HG03457 (cell line): Measurements from ENCODE around the gene TRIM75.
"Not testable (repeated sequence)": the region's sequence is repeated elsewhere in the genome, so short reads cannot be mapped to it uniquely, and the experiment has no call there.

Experiments used
- ATAC-seq: cut with Tn5 transposase; IDR thresholded peaks from one replicate; pipeline ENCODE4 v1.9.1; 2021; ENCODE audit warnings: moderate number of reproducible peaks; ENCODE audit not compliant: unreplicated experiment

The TRIM75 gene

DNA sequence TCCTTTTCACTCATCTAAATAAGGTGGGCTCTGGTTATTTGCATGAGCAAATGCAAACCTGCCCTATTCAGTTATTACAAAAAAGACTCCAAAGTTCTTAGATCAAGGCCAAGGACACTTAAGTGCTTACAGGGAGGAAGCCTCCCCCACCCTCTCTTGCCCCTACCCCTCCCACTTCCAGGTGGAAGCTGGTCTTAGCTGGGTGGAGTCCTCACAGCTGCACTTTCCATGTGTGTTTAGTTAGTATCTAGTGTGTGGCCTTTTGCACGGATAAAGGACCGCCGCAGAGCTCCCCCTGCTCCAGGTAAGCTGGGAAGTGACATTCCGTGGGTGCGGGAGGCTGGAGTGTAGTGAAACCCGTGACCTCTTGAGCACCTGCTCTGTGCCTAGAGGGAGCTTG lies at the start of gene TRIM75:
TSS of gene TRIM75 (plus strand) at position 222 of the 400 bp plus-strand sequence. CDS start 5,282 bp downstream, outside the sequence.
- no peak for ATAC-seq

DNA sequence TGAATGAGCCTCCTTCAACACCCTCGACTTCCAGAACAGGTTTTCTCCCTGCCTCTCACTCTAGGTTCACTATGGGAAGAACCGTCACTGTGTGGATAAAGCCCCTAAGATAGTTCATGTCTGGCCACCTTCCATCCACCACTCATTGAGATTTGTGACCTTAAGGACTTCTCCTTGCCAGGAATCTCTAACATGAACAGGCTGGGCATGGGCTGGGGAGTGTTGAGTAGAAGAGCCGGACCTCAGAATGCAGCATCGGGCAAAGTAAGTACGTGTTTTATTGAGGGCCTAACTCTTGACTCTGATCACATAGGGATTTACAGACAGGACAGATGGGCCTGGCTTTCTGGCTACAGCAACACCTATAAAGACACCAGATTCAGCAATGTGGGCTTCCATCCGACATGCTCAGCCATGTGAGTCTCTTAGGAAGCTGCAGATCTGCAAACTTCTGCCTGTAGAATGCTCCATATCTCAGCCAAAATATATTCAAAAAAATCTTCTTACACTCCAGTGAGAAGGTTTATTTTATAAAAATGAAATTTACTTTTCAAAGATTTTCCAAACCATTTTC lies 48.2 kb upstream of the TRIM75 start:
- ATAC-seq = no peak

DNA sequence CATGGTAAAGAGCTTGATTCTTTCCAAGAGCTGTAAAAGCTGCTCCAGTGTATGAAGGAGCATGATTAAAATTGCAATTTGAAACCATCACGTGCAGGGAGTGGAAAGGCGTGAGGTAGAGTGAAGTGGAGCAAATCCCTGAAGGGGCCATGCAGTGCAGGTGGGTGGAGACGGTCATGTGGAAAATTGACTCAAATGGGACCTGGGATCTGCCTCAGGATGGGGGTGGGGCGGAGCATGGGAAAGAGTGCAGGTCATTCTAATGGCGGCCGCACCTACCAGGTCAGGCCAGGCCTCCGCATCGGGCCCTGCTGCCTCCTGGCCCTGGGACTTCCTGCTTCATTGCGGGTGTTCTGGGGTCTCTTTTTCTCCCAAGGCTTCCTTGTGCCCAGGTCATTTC lies 47.2 kb upstream of the TRIM75 start:
- ATAC-seq = no peak

DNA sequence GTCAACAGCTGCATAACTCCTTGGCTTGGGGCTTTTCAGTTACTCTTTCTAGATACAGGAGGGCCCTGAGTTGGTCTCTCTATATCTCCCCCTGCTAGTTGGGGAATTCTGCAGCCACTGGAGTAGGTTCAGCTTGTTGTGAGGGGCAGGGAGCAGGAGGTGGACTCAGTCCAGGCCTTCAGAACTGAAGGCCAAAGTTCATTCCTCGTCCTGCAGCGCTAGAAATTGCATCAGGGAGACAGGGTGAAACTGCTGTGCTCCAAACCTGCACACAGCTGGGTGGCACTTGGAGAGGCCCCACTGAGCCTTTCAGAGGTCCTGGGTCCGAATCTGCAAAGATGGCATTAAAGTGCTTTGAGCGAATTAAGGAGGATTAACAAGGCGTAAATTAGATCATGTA lies 46.8 kb upstream of the TRIM75 start:
- ATAC-seq = no peak

DNA sequence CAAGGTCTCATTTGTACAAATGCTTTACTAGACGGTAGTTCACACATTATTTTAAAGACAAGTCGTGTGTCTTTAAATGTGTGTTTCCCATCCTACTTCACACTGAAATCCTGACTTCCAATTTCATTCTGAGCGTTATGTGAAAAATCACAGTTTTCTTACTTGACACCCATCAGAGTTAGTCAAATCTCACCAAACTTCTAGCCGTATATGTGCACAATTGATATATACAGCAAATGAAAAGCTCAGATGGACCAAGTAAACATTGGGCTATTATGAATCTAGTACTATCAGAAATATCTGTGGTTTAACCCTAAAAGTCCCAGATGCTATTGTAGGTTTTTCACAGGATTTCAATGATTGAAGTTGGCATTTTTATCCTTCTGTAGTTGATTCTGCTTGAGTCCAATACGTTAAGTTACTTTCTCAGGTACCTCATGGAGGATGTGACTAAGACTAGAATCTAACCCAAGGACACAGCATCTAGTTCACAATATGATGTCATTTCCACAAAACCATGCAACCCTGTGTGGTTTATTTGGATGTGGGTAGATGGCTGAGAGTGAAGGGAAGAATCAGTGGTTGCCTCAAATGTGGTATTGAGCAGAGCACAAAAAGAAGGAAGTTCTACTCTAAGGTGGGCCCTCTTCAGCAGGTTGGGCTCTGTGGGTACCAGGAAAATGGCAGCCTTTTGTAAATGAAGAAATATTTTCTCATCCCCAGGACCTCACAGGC lies 44.0 kb upstream of the TRIM75 start:
- no peak for ATAC-seq

DNA sequence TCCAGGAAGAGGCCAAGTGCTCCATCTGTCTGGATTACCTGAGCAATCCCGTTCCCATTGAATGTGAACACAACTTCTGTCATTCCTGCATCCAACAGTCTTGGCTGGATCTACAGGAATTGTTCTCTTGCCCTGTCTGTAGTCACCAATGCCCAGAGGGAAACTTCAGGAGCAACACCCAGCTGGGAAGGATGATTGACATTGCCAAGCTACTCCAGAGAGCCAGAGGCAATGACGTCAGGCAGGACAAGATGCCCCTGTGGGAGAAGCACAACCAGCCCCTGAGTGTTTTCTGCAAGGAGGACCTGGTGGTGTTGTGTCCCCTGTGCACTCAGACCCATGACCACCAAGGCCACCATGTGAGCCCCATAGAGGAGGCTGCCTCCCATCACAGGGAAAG lies 43.2 kb upstream of the TRIM75 start:
- ATAC-seq = no peak

DNA sequence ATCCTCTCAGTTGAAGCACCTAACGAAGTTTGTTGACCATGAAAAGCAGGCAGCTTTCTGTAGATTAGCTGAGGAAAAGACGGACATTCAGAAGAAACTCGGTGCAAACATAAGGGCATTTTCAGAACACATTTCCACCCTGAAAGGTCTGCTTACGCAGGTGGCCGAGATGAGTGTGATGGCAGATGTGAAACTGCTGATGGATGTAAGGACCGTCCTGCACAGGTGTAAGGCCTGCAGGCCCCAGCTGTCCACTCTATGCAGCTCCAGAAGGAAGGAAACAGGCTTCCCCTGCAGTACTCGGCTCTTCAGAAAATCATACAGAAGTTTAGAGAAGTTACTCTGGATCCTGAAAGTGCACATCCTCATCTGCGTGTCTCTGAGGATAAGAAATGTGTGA lies 42.7 kb upstream of the TRIM75 start:
- ATAC-seq = no peak

DNA sequence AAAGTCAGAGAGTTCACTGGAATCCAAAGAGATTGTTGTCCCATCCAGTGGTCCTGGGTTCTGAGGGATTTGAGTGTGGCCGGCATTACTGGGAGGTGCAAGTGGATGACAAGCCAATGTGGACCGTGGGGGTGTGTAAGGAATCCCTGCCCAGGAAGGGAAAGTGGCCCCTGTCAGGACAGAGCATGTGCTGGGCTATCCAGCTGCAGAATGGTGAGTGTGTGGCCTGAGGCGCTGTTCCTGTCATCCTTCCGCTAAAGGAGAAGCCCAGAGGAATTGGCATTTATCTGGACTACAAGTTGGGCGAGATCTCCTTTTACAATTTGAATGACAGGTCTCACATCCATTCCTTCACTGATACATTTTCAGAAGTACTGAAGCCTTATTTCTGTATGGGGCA lies 42.3 kb upstream of the TRIM75 start:
- ATAC-seq = no peak

DNA sequence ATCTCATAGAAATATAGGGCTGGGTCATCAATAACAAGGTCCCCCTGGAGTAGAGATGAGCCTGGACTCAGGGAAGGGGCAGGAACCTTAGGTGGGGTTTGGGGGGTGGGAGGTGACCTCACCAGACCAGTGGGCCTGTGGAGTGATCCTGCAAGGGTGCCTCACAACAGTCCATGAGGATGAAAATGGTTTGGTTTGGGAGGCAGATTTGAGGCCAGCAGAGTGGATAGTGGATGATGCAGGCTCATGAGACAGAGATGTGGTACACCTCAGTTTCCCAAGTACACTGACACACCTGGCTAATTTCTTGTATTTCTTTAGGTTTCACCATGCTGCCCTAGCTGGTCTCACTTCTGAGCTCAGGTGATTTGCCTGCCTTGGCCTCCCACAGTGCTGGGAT lies 40.0 kb upstream of the TRIM75 start:
- ATAC-seq = no peak

DNA sequence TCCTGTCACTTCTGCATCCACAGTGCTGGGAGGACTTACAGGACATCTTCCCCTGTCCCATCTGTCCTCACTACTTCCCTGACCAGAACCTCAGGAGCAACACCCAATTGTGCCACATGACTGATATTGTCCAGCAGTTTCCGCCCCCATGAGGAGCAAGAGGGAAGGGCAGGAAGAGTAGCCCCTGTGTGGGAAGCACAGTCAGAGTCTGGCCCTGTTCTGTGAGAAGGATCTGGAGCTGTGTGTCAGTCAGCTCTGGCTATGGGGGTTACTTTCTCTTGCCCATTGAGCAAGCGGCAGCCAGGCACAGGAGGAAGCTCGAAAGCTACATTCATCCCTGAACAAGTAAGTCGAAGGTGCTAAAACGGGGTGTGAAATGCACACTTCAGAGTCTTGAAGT lies 36.7 kb upstream of the TRIM75 start:
- no peak for ATAC-seq

DNA sequence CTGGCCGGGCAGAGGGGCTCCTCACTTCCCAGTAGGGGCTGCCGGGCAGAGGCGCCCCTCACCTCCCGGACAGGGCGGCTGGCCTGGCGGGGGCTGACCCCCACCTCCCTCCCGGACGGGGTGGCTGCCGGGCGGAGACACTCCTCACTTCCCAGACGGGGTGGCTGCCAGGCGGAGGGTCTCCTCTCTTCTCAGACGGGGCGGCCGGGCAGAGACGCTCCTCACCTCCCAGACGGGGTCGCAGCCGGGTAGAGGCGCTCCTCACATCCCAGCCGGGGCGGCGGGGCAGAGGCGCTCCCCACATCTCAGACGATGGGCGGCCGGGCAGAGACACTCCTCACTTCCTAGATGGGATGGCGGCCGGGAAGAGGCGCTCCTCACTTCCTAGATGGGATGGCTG lies 33.7 kb upstream of the TRIM75 start:
- not testable (repeated sequence) for ATAC-seq

DNA sequence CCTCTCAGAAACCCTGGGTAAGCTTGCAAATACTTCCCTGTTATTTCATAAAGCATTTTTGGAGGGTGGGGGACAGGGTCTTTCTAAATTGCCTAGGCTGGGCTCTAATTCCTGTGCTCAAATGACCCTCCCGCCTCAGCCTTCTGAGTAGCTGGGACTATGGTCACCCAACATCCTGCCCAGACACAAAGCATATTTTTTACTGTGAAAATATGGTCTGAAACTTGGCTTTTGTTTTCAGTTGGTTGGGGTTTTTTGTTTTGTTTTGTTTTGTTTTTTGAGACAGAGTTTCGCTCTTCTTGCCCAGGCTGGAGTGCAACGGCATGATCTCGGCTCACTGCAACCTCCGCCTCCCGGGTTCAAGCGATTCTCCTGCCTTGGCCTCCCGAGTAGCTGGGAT lies 27.9 kb upstream of the TRIM75 start:
- ATAC-seq = not testable (repeated sequence)

DNA sequence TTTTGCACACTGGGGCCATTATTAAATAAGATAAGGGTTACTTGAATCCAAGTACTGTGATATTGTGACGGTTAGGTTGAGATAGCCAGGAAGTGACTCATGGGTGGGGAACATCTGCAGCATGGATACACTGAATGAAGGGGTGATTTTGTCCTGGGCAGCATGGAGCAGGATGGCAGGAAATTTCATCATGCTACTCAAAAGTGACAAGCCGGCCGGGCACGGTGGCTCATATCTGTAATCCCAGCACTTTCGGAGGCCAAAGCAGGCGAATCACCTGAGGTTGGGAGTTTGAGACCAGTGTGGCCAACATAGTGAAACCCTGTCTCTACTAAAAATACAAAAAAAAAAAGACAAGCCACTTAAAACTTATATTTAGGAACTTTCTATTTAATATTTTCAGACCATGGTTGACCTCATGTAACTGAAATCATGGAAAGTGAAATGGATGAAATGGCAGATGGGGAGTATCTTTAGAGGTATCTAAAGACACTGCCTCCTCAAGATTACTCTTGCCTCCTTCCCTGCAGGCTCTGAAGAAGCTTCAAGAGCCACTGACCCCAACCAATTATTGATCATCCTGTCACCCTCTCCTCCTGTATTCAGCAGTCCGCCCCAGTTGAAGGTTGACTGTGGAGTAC lies 25.8 kb upstream of the TRIM75 start:
- no peak for ATAC-seq

DNA sequence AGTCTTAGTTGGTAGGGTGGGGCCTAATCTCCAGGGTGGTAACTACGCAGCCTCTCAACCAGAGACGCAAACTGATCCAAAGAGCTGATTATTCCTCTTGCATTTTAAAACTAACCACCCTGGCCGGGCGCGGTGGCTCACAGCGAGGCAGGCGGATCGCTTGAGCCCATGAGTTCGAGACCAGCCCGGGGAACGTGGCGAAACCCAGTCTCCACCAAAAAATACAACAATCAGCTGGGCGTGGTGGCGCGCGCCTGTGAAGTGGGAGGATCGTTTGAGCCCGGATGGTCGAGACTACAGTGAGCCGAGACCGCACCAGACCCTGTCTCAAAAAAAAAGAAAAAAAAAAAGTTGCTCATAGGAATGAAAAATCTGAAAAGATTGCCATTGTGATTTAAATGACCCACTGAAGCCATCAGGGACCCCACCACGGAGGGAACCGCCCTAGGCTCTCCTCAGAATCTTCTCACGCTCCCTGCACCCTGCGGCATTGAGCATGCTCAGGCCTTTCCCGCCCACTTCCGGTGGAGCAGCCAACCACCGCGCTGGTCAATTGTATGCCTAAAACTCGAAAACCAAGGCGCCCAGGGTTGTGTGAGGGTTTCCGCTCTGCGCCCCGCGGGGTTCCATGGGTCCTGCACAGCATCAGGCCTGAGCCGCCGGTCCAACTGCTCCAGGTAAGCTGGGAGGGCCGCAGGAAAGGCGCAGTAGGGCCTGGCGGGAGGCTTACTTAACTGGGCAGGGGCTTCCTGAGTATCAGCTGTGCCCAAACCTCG lies 22.0 kb upstream of the TRIM75 start, which contains the start of gene TRIM60:
TSS of gene TRIM60 (plus strand) at position 564 of the 776 bp plus-strand sequence. CDS start 8,074 bp downstream, outside the sequence.
- no peak for ATAC-seq

DNA sequence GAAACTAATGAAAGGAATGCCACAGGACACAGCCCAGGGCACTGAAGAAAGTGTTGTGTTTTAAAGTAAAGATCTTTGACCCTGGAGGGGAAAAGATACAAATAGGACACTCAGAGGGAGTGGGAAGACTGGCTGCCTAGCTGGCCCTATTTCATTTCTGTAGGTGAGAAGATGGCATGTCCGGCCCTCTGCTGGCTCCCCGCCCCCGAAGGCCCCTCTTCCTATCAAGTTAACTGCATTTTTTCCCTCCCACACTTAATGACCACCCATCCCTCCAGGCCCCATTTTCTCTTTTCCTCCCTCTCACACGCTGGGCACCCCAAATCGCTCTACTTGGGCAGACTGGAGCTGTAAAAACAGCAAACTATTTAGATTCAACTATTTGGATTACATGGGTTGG lies 5.5 kb upstream of the TRIM75 start:
- ATAC-seq = no peak

DNA sequence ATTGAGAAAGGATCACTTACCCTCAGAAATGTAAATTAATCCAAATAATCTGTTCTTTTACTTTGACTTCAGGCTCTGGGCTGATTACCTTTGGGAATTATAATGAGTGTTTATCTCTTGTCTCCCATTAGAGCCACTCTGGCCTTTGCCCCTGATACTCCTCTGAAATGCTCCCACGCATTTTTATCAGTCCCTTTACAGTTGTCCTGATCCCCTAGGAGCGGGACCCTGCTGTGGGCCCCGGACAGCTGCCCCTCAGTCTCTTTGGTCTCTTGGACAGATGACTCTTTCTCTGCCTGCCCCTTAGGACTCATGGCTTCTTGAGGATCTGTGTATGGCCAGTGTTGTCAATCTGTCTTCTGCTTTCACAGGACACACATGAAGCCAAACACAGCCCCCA lies 1.0 kb upstream of the TRIM75 start:
- ATAC-seq = no peak

DNA sequence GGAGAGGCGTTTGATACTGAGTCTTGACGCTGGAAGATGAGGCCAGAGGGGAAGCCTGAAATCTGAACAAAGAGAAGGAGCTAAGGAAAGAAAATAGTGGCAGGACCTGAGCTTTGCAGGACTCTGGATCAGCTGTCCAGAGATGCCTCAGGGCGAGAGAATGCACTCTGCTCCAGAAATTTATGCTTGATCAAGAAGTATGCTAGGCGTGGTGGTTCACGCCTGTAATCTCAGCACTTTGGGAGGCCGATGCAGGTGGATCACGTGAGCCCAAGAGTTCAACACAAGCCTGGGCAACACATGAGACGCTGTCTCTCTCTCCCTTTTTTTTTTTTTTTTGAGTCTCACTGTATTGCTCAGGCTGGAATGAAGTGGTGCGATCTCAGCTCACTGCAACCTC lies 1.9 kb downstream of the TRIM75 start:
- ATAC-seq = no peak

DNA sequence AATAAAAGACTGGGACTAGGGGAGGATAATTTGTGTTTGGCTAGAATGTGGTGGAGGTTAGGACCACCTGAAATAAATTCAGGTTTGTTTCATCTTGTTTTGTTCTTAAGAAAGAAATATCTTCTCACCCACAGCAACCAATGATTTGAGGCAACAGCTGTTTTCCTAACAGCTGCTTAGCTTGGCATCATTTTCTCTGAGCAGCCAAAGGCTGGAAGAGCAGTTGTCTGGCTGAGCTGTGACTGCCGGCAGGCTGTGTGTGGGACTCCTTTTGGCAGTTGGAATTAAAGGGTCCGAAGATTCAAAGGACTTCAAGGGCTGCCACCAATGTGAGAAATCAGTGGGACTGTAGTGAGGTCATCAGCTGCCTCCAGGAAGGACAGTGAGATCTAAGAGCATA lies 5.0 kb downstream of the TRIM75 start:
- ATAC-seq = no peak

DNA sequence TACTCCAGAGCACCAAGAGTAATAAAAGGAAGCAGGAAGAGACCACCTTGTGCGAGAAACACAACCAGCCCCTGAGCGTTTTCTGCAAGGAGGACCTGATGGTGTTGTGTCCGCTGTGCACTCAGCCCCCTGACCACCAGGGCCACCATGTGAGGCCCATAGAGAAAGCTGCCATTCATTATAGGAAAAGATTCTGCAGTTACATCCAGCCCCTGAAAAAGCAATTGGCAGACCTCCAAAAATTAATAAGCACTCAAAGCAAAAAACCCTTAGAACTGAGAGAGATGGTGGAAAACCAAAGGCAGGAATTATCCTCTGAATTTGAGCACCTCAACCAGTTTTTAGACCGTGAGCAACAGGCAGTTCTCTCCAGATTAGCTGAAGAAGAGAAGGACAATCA lies 5.7 kb downstream of the TRIM75 start:
- no peak for ATAC-seq

DNA sequence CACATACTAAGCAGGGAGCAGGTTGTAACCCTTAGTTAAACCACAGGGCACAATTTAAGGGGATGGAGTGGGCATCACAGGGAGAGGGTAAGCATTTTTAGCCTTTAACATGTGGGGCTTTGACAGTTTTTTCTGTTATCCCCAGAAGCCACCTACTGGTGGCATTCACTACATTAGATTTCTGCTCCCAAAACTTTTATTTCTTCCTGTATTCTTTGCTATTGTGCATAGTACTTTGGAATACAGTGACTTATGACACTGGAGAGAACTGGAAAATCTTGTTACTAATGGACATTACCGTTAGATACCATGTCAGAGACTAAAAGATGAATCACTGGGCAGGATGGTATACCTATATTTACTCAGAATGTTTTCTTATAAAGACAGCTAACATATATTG lies 7.3 kb downstream of the TRIM75 start:
- ATAC-seq = no peak

DNA sequence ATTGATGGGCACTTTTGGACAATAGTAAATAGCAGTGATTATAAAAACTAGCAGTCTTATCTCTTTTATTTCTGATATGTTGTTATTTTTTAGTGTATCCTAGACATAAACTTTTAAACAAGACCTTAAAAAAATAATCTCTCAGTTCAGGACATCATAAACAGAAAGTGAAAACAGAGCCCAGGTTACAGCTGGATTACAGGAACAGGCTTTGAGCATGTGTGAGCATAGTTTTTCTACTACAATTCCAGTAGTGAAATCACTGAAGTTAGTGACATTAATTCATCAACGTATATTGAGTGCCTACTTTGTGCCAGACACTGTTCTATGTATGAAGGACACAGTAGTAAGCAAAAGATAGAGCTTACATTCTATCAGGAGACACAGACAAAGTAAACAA lies 16.9 kb downstream of the TRIM75 start:
- no peak for ATAC-seq

DNA sequence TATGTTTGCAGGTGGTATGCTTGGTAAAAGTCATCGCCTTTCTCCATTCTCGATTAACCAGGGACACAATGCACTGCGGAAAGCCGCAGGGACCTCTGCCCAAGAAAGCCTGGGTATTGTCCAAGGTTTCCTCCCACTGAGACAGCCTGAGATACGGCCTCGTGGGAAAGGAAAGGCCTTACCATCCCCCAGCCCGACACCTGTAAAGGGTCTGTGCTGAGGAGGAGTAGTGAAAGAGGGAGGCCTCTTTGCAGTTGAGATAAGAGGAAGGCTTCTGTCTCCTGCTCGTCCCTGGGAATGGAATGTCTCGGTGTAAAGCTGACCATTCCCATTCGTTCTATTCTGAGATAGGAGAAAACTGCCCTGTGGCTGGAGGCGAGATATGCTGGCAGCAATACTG lies 19.7 kb downstream of the TRIM75 start:
- not testable (repeated sequence) for ATAC-seq
